ENCODE measurements around the gene DIAPH3.

DIAPH3 gene

DNA sequence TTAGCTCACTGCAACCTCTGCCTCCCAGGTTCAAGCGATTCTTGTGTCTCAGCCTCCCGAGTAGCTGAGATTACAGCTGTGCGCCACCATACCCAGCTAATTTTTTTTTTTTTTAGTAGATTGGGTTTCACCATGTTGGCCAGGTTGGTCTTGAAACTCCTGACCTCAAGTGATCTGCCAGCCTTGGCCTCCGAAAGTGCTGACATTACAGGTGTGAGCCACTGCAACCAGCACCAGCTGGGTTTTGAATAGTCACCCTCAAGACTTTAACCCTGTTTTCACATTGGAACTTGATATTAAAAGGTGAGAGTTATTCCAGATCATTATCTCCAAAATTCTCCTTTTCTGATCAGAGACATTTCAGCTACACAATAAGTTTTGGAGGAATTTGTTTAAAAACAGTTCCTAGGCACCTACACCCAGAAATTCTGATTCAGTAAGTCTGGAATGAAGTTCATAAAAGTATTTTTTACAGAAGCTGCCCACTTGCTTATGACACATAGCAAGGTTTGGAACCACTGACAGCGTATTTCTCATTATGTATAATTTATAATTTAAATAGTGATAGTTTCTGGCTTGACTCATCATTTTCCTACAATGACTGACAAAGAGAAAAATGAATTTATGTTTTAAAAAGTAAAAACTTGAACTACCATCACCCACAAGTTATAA lies 417.3 kb downstream of the DIAPH3 start:
- POLR2A ChIA-PET, result no interaction called here
- Histone ChIP-seq H3K4me1 (ENCODE audit: control insufficient read depth, insufficient read depth, low read length) (0 out of 2 replicates have a peak, but pooled peaks cover 3% of the 10 kb centered on the region), H3K27ac (ENCODE audit: extremely low read depth, low read depth, low read length) (no peak overlapping the region), H3K4me3 (ENCODE audit: low read depth, low read length) (no peak overlapping the region), H3K36me3 (ENCODE audit: control insufficient read depth in 2 of 2, insufficient read depth in 1 of 2, low read length in 2 of 2) (no peaks in the 10 kb centered on the region), H3K9me3 (ENCODE audit: control insufficient read depth, insufficient read depth, low read depth, low read length) (no peaks in the 10 kb centered on the region)
- CTCF ChIA-PET, result no interaction called here
- TF ChIP-seq EGR2 (tag by site-specific recombination; IDR thresholded peaks at IDR 0.05; ENCODE audit: low read depth) (no peak), ZFP37 (tag by site-specific recombination; IDR thresholded peaks at IDR 0.05) (no peak), ZNF223 (tag by site-specific recombination; IDR thresholded peaks at IDR 0.05) (no peak), ZNF274 (IDR thresholded peaks at IDR 0.05; ENCODE audit: low read length) (no peak), ZNF274 (tag by site-specific recombination; IDR thresholded peaks at IDR 0.05; ENCODE audit: borderline replicate concordance) (no peak), BCL11B (tag by site-specific recombination; IDR thresholded peaks at IDR 0.05; ENCODE audit: low read depth) (no peak), SCRT1 (tag by site-specific recombination; IDR thresholded peaks at IDR 0.05; ENCODE audit: borderline replicate concordance) (no peak), WT1 (tag by site-specific recombination; IDR thresholded peaks at IDR 0.05) (no peak), ZNF433 (tag by site-specific recombination; IDR thresholded peaks at IDR 0.05; ENCODE audit: low read depth) (no peak), ZNF549 (tag by site-specific recombination; IDR thresholded peaks at IDR 0.05) (no peak), ZNF184 (tag by site-specific recombination; IDR thresholded peaks at IDR 0.05) (no peak), ZNF513 (tag by site-specific recombination; IDR thresholded peaks at IDR 0.05) (no peak), ZNF302 (tag by site-specific recombination; IDR thresholded peaks at IDR 0.05; ENCODE audit: low read depth) (no peak)
- TF ChIP-seq, protein P1, sequence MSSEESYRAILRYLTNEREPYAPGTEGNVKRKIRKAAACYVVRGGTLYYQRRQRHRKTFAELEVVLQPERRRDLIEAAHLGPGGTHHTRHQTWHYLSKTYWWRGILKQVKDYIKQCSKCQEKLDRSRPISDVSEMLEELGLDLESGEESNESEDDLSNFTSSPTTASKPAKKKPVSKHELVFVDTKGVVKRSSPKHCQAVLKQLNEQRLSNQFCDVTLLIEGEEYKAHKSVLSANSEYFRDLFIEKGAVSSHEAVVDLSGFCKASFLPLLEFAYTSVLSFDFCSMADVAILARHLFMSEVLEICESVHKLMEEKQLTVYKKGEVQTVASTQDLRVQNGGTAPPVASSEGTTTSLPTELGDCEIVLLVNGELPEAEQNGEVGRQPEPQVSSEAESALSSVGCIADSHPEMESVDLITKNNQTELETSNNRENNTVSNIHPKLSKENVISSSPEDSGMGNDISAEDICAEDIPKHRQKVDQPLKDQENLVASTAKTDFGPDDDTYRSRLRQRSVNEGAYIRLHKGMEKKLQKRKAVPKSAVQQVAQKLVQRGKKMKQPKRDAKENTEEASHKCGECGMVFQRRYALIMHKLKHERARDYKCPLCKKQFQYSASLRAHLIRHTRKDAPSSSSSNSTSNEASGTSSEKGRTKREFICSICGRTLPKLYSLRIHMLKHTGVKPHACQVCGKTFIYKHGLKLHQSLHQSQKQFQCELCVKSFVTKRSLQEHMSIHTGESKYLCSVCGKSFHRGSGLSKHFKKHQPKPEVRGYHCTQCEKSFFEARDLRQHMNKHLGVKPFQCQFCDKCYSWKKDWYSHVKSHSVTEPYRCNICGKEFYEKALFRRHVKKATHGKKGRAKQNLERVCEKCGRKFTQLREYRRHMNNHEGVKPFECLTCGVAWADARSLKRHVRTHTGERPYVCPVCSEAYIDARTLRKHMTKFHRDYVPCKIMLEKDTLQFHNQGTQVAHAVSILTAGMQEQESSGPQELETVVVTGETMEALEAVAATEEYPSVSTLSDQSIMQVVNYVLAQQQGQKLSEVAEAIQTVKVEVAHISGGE (tag by site-specific recombination; conservative IDR thresholded peaks at IDR 0.05; ENCODE audit: low read depth), result no peak
- TF ChIP-seq, protein P2, sequence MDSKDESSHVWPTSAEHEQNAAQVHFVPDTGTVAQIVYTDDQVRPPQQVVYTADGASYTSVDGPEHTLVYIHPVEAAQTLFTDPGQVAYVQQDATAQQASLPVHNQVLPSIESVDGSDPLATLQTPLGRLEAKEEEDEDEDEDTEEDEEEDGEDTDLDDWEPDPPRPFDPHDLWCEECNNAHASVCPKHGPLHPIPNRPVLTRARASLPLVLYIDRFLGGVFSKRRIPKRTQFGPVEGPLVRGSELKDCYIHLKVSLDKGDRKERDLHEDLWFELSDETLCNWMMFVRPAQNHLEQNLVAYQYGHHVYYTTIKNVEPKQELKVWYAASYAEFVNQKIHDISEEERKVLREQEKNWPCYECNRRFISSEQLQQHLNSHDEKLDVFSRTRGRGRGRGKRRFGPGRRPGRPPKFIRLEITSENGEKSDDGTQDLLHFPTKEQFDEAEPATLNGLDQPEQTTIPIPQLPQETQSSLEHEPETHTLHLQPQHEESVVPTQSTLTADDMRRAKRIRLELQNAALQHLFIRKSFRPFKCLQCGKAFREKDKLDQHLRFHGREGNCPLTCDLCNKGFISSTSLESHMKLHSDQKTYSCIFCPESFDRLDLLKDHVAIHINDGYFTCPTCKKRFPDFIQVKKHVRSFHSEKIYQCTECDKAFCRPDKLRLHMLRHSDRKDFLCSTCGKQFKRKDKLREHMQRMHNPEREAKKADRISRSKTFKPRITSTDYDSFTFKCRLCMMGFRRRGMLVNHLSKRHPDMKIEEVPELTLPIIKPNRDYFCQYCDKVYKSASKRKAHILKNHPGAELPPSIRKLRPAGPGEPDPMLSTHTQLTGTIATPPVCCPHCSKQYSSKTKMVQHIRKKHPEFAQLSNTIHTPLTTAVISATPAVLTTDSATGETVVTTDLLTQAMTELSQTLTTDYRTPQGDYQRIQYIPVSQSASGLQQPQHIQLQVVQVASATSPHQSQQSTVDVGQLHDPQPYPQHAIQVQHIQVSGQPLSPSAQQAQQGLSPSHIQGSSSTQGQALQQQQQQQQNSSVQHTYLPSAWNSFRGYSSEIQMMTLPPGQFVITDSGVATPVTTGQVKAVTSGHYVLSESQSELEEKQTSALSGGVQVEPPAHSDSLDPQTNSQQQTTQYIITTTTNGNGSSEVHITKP (tag by site-specific recombination; IDR thresholded peaks at IDR 0.05), result no peak
- TF ChIP-seq, protein P3, sequence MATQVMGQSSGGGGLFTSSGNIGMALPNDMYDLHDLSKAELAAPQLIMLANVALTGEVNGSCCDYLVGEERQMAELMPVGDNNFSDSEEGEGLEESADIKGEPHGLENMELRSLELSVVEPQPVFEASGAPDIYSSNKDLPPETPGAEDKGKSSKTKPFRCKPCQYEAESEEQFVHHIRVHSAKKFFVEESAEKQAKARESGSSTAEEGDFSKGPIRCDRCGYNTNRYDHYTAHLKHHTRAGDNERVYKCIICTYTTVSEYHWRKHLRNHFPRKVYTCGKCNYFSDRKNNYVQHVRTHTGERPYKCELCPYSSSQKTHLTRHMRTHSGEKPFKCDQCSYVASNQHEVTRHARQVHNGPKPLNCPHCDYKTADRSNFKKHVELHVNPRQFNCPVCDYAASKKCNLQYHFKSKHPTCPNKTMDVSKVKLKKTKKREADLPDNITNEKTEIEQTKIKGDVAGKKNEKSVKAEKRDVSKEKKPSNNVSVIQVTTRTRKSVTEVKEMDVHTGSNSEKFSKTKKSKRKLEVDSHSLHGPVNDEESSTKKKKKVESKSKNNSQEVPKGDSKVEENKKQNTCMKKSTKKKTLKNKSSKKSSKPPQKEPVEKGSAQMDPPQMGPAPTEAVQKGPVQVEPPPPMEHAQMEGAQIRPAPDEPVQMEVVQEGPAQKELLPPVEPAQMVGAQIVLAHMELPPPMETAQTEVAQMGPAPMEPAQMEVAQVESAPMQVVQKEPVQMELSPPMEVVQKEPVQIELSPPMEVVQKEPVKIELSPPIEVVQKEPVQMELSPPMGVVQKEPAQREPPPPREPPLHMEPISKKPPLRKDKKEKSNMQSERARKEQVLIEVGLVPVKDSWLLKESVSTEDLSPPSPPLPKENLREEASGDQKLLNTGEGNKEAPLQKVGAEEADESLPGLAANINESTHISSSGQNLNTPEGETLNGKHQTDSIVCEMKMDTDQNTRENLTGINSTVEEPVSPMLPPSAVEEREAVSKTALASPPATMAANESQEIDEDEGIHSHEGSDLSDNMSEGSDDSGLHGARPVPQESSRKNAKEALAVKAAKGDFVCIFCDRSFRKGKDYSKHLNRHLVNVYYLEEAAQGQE (tag by site-specific recombination; IDR thresholded peaks at IDR 0.05), result no peak
